Fibroblast of skin of right quadriceps (primary cell): ENCODE measurements around the gene FAM13A.
"Not testable (repeated sequence)": the region's sequence is repeated elsewhere in the genome, so short reads cannot be mapped to it uniquely, and the experiment has no call there.

Source experiments
- DNase-seq: peaks from one replicate; pipeline ENCODE4 v3.0.0-alpha.2; 2013

Gene FAM13A

DNA sequence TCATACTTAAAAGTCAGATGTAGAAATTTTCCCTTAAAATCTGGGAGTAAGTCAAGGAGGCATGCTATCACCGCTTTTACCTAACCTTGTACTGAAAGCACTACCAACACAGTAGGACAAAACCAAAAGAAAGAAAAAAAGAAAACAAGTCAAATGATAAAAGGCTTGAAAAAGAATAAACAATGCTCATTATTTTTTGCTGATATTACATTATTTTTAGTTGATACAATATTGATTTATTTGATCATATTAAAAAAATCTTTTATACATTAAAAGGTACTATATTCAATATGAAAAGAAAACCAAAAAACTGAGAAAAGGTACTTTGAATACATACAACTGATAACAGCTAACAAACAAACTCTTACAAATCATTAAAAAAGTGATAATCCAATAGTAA, 164.3 kb downstream of the FAM13A start:
- no peak for DNase-seq

DNA sequence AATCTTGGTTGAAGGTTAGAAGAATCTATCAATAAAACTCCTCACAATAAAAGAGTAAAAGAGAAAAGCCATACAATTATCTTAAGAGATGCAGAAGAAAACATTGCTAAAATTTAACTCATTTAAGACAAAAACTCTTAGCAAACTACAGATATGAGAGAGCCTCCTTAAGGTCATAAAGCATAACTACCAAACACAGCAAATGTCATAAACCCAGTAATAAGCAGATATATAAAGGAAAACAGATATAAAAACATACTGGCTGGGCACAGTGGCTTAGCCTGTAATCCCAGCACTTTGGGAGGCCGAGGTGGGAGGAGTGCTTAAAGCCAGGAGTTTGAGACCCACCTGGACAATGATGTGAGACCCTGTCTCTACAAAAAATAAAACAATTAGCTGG, 165.3 kb downstream of the FAM13A start:
- DNase-seq = no peak

DNA sequence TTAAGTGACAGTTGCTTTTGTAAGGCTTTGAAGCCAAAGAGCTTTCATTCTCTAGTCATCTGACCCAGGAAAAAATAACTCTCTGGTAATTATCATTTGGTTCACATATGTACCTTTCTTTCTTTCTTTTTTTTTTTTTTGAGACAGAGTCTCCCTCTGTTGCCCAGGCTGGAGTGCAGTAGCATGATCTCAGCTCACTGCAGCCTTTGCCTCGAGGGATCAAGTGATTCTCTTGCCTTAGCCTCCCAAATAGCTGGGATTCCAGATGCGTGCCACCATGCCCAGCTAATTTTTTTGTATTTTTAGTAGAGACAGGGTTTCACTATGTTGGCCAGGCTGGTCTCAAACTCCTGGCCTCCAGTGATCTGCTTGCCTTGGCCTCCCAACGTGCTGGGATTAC, 169.6 kb downstream of the FAM13A start:
- not testable (repeated sequence) for DNase-seq

DNA sequence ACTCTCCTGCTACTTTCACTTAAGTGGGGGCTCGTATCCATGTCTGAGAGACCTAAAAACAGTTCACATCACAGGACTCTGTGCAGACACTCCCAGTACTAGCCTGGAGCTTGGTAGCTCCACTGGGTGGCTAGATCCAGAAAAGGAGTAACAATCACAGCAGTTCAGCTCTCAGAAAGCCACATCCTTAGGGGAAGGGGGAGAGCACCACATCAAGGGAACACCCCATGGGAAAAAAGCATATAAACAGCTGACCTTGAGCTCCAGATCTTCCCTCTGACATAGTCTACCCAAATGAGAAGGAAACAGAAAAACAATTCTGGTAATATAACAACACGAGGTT, 175.8 kb downstream of the FAM13A start:
- DNase-seq = no peak

DNA sequence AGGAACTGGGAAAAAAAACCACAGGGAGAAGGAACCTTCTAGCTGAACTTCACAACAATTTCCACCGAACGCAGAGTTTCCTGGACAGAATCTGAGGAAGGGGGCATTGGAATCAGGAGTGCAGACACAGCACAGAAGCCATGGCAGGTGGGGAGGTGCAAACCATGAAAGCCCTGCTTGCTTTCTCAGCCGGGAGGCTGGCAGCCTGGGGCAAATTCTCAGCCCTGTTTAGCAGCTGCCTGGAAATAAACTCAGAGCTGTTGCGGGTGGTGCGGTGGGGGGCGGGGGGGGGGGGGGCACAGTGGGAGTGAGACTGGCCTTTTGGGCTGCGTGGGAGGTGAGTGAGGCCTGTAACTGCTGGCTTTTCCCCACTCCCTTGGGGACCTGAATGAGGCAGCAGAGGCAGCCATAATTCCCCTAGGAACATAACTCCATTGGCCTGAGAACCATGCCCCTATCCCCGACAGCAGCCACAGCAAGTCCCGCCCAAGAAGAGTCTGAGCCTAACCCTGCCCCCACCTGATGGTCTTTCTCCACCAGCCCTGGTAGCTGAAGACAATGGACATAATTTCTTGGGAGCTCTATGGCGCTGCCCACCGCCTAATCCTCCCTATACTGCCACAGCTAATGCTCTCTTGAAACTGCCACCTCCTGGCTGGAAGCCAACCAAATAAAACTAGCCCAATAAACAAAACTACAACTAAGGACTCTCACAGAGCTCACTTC, 176.3 kb downstream of the FAM13A start:
- DNase-seq = no peak

DNA sequence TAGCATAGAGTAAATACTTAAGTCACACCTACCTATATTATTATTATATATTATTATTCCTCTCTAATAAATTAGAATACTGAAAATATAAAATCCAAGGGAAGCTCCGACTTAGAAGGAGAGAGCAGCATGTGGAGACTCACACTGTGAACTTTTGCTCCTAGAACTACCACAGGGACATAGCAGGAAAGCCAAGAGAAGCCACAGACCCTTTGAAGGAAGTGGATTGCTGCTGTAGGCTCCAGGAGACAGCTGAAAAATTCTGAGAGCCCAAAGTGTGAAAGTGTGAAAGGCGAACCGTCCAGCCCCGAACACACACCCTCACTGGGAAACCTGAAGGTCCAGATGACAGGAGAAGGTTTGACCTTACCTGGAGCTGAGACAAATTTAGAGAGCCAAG, 177.0 kb downstream of the FAM13A start:
- no peak for DNase-seq

DNA sequence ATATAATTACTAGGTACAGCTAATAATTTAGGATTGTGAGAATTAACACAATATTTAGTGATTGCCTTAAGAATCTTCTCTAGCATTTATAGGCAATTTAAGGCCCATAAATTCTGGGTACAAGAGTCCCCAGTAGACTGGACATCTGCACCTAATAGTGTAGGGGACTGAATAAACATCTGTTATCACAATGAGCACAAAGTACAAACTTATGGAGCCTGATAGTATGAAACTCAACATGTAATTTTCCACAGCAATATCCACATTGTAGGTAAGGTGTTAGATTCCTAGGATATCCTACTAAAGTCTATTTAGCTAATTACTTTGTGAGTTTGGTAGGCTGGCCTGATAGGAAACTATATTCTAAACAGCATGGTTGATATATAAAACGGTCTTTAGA, 178.3 kb downstream of the FAM13A start:
- no peak for DNase-seq

DNA sequence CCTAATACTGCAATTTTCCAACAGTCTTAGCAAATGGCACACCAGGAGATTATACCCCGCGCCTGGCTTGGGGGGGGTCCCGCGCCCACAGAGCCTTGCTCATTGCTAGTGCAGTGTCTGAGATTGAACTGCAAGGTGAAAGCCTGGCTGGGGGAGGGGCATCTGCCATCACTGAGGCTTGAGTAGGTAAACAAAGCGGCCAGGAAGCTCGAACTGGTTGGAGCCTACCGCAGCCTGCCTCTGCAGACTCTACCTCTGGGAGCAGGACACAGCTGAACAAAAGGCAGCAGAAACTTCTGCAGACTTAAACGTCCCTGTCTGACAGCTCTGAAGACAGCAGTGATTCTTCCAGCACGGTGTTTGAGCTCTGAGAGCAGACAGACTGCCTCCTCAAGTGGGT, 186.6 kb downstream of the FAM13A start:
- DNase-seq = no peak

DNA sequence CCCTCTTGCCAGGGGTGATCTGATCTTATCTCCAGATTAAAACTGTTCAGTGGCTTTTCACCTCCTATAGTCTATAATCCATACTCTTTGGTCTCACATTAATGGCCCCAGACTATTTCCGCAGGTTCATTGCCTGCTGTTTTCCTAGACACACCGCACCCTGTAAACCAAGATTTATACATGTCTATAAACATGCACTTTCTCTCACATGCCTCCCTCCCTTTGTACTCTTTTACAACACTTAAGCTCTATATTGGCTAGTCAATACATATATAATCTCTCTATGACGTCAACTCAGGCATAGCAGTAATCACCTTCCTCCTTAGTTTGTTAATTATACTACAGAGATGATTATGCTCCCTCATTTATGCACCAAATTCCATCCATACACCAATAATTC, 188.5 kb downstream of the FAM13A start:
- no peak for DNase-seq

DNA sequence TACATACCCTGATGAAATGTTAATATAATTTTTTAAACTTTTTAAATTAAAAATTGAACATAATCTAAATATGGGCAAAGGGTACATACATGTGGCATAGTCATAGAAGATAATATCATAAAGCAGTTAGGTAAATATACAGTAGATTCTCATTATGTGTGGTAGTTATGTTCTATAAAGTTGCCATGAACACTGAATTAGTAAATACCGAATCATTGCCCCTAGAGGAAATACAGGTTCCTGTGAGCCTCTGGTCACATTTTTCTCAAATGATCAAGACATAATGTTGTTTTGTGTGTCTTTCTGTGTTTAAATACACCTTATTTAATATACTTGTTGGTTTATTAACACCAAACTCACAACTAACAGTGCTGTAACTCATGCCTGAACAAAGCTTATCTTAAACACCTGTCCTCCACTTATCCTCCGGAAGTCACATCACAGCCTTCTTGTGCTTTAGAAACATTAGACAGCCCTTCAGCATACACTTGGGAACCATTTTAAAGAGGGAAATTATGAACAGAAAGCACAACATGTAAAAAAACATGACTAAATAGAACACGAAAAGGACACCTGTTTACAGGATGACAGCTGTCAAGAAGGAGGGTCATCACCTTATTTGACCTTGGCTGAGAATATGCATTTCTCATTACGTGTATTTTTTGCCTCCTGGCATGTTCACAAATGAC, 190.0 kb downstream of the FAM13A start:
- DNase-seq = peak; percentile 29

DNA sequence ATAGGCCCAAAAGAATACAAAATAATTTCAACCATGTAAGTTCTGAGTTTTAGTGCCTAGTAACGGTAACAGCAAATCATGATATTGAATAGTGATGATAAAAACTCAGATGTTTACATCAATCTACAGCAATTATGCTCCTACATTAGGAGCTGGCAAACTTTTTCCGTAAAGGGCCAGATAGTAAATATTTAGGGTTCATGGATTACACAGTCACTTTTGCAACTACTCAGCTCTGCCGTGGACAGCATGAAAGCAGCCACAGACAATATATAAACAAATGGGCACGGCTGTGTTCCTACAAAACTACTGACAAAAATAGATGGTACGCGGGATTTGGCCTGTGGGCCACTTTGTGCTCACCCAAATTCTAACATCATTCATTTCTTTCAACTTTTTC, 191.5 kb downstream of the FAM13A start:
- DNase-seq = no peak

DNA sequence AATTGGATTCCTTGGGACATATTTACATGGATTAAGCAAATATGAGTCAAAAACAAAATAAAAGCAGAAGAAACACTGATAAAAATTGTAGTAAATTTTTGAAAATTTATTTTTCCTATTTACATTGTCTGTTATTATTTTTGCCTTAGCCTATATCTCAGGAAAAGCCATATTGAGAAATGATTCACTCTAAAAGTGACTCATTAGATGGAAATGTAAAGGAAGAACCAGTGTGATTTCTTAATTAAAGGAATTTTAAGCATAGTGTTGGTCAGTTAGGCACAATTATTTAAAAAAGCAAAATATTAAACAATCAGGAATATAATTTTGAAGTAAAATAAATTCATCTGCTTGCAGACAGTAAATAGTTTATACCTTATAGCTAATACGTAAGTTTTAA, 191.9 kb downstream of the FAM13A start:
- peak; percentile 35 for DNase-seq

DNA sequence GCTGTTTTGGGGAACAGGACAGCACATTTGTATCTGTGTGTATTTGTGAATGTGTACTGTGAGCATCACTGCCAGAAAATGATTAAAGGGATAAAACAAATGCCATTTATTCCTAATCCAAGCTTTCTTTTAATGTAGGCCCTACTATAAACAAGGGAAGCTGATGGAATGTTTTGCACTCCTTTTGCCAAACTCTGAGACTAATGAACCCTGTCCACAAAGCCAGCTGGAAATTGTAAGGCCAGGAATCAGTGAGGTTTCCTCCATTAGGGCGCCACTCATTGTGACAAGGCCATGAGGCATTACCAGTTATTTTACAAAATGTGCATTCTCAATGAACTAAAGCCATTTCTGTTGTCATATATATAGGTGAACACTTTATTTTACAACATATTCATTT, 196.4 kb downstream of the FAM13A start:
- no peak for DNase-seq

DNA sequence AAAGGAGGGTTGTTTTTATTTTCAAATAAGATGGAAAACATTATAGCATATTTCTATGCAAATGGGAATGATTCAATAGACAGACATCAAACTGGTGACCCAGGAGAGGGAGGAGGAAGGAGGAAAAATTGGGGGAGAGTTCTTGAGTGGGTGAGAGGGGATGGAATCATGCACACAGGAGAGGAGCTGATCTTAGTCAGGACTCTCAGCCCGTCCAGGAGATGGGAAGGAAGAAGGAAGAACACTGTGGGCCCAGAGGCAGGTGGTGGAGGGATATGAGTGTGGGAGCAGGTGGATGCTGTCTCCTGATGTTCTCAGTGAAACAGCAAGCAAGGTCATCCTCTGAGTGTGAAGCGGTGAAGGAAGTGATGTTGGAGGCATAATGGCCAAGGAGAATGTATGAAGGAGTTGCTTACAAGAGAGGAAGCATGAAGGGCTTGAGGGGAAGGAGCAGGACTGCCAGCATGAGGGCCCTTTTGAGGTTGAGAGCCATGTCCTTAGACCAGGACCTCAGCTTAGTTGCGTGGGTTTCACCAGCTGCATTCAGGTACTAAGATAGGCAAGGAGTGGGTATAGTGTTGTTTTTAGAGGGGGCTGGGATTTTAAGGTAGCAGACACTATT, 197.7 kb downstream of the FAM13A start:
- DNase-seq = no peak

DNA sequence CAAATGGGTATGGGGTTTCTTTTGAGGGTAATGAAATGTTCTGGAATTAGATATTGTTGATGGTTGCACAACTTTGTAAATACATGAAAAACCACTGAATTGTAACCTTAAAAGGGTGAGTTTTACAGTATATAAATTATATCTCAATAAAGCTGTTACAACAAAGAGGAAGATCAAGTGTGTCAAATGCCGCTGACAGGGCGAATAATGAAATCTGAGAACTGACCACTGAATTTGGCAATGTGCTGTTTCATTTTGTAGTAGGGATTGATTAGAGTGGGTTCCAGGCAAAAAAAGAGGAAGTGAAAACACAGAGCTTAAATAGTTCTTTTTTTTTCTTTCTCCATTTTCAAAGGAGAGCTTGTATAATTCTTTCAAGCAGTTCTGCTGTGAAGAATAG, 198.2 kb downstream of the FAM13A start:
- DNase-seq = no peak

DNA sequence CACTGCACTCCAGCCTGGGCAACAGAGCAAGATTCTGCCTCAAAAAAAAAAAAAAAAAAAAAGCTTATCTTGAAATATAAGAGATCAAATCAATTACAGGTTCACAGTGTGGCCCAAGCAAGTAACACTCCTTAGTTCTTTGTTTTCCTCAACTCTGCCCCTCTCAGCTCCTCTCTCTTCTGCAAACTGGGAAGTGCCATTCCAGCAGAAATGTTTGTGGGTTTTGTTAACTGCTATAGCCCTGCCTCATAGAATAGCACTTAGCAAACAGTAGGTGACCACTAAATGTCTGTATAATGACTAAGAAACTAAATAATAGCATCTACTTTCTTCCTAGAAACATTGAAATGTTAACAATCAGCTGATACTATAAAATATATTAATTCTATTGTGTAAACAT, 199.4 kb downstream of the FAM13A start:
- peak; percentile 13 for DNase-seq

DNA sequence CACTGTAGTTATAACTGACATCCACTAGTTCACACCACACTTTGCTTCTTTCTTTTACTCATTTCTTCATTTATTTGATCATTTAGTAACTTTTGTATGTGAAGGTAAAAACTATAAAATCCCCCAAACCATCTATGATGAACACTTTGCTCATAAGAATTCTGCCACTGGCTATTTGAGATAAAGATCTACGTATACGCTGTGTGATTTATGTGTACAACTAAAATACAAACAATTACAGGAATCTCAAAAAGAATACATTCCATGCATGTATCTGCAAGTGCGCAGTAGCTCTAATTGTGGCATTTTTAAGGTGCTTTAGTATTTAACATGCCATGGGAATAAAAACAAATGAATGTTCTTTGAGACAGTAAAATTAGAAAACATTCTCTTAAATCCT, 202.5 kb downstream of the FAM13A start:
- DNase-seq = peak; percentile 6

DNA sequence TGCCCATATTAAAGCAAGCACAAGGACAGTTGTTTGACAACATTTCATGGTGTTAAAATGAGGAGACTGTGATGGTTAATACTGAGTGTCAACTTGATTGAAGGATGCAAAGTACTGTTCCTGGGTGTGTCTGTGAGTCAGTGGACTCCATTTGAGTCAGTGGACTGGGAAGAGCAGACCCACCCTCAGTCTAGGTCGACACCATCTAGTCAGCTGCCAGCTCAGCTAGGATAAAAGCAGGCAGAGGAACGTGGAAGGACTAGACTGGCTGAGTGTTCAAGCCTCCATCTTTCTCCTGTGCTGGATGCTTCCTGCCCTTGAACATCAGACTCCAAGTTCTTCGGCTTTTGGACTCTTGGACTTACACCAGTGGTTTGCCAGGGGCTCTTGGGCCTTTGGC, 203.4 kb downstream of the FAM13A start:
- not testable (repeated sequence) for DNase-seq

DNA sequence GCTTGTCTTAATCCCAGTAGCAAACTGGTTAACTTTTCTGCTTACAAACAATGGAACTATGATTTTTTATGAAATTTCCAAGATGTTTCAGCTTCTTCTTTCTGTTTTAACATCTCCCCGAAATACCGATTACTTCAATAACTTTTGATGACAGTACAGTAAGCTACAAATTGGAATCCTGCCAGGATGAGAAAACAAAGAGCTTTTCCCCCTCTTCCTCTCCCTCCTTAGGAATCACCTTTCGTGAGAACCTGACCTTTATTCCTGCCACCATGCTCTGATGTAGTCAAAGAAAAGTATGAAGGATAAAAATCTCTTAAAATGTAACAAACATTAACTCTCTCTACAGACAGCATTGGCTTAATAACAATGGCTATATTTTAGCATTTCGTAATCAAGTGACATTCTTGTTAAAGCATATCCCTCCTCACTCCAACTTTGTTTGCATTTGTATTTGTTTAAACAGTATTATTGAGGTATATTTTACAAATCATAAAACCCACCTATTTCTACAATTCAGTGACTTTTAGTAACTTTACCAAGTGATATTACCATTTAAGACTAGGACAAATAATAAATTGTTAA, 210.7 kb downstream of the FAM13A start:
- no peak for DNase-seq

DNA sequence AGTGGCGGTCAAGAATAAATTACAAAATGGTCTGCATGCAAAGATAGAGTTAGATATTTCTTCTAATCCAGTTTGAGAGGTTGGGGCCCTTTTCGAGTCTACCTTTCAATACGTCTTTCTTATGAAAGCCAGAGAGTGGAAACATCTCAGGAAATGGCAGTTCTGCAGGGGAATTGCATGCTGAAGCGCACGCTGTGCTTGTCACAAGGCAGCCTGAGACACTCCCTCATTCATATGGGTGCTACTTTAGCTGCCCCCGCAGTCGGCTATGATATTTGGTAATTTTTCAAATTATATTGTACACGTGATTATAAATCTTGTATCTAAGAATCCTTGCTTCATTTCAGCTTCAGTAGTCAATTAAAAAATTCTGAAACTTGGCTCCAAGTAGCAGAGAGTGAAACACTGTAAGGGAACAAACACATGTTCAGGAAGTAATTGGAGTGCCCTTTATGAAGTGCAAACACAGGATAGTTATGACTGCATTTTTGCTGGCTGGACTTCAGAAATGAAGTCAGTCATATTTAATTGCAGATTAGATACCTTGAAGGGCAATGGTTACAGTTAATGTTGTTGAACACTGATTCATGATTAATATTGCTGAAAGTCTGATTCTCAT, 213.8 kb downstream of the FAM13A start:
- DNase-seq = peak; percentile 24

DNA sequence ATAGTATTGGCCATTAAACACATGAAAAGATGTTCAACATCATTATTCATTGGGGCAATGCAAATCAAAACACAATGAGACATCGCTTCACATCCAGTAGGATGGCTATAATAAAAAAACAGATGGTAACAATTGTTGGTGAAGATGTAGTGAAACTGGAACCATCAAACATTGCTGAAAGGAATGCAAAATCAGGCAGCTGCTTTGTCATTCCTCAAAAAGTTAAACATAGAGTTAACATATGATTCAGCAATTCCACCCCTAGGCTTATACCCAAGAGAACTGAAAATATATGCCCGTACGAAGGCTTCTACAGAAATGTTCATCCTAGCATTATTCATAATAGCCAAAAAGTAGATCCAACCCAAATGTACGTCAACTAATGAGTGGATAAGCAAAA, 215.3 kb downstream of the FAM13A start:
- DNase-seq = peak; percentile 81

DNA sequence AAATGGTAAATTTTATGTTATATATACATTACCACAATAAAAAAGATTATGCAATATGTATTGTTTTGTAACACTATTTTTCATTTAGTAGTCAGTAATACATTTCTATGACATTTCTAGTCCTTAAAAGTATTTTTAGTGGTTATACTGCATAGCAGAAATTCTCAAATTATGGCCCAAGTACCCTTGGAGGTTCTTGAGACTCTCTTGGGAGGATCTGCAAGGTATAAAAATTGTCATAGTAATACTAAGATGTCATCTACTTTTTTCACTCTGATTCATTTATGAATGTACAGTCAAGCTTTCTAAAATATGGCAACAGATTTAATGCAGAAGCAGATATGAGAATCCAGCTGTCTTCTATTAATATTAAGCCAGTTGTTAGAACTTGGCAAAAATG, 220.8 kb downstream of the FAM13A start:
- DNase-seq = peak; percentile 49

DNA sequence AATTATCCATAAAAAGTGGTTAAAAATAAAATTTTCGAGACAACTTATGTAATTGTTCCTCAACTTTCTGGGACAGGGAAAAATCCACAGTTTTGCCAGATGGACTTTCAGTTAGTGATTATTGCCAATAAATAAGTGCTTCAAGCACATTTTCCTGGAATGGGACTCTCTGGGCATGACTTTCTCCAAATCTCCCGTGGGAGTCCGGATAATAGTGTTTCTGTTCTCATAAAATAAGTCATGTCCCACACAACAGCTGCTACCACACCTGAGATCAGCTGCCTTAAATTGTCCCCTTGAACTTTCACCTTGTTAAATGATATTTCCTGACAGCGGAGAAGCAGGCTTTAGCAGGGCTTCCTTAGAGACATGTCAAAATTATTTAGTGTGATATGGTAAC, 226.0 kb downstream of the FAM13A start:
- no peak for DNase-seq

DNA sequence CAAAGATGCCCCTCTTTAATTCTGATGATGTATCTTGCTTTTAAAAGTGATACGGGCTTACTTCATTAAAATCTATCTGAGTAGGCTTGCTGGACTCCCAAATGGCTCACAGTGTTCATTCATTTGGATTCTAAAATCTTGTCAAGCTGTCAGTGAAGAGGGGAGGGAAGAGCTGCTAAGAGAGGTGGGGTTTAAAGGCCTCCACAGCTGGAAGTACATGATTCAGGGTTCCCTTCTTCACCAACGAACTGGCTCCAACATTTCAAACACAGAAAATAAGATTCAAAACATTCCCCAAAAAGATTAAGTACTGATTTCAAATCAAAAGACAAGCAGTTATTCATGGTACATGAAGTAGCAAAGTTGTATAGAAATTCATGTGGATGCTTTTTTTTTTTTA, 226.4 kb downstream of the FAM13A start:
- DNase-seq = no peak
